Keratinocyte (primary cell): ENCODE measurements around the gene PARD6B. TPM values are rescaled to one million over a fixed set of nuclear protein-coding genes. Genes with fewer than 3 reads are reported as not detected.

ENCODE experiments used
- DNase-seq: peaks from one replicate; pipeline ENCODE4 v3.0.0-alpha.2; 2011; ENCODE audit warnings: low read depth, missing footprints, low spot score
- FAIRE-seq: peaks from 2 replicates; lab custom pipeline; 2011; peaks lifted over from hg19 to GRCh38; lab: Jason Lieb, UNC
- H2AFZ ChIP-seq: 2 replicates; pipeline ENCODE4 v1.6.0; 2012; ENCODE audit warnings: low read length, control low read depth, inconsistent platforms; ENCODE audit not compliant: control insufficient read depth
- H3K27ac ChIP-seq: 2 replicates; pipeline ENCODE4 v1.5.1; 2011; ENCODE audit warnings: low read length; ENCODE audit not compliant: control insufficient read depth, insufficient read depth
- H3K27me3 ChIP-seq: 3 replicates; pipeline ENCODE4 v1.6.0; 2011; ENCODE audit warnings: low read length; ENCODE audit not compliant: control insufficient read depth, insufficient read depth; ENCODE audit errors: extremely low read depth
- H3K36me3 ChIP-seq, 2 experiments: 2 replicates in 1 of 2; 3 replicates in 1 of 2; pipeline ENCODE4 v1.5.1; 2011; ENCODE audit warnings: low read length in 2 of 2, mild to moderate bottlenecking in 1 of 2; ENCODE audit not compliant: control insufficient read depth in 2 of 2, insufficient read depth in 2 of 2; ENCODE audit errors: extremely low read depth in 1 of 2
- H3K4me1 ChIP-seq: 3 replicates; pipeline ENCODE4 v1.5.1; 2011; ENCODE audit warnings: low read length; ENCODE audit not compliant: control insufficient read depth, insufficient read depth; ENCODE audit errors: extremely low read depth
- H3K4me2 ChIP-seq: 3 replicates; pipeline ENCODE4 v1.6.0; 2011; ENCODE audit warnings: low read depth, low read length; ENCODE audit not compliant: control insufficient read depth, insufficient read depth; ENCODE audit errors: extremely low read depth
- H3K4me3 ChIP-seq, 3 experiments: fragments of 200-600 bp in 1 of 3; sonication (generic) in 1 of 3; 2 replicates in 2 of 3; 3 replicates in 1 of 3; pipeline ENCODE4 v1.5.1; 2011 to 2016; ENCODE audit warnings: low read length in 3 of 3, mild to moderate bottlenecking in 3 of 3, control low read depth in 2 of 3, inconsistent platforms in 1 of 3, low read depth in 1 of 3, mixed read lengths in 1 of 3, mixed run types in 1 of 3, moderate library complexity in 1 of 3; ENCODE audit not compliant: control insufficient read depth in 2 of 3, insufficient read depth in 2 of 3; ENCODE audit errors: extremely low read depth in 1 of 3
- H3K79me2 ChIP-seq: 2 replicates; pipeline ENCODE4 v1.6.0; 2012; ENCODE audit warnings: low read length; ENCODE audit not compliant: control insufficient read depth, insufficient read depth
- H3K9ac ChIP-seq: 3 replicates; pipeline ENCODE4 v1.6.0; 2011; ENCODE audit warnings: low read length; ENCODE audit not compliant: control insufficient read depth, insufficient read depth; ENCODE audit errors: extremely low read depth
- H3K9me1 ChIP-seq: 3 replicates; pipeline ENCODE4 v1.6.0; 2011; ENCODE audit warnings: low read length; ENCODE audit not compliant: control insufficient read depth, insufficient read depth; ENCODE audit errors: extremely low read depth
- H3K9me3 ChIP-seq: 2 replicates; pipeline ENCODE4 v1.5.1; 2012; ENCODE audit warnings: low read depth, low read length; ENCODE audit not compliant: control insufficient read depth
- H4K20me1 ChIP-seq: 3 replicates; pipeline ENCODE4 v1.6.0; 2011; ENCODE audit warnings: low read length; ENCODE audit not compliant: control insufficient read depth, insufficient read depth; ENCODE audit errors: extremely low read depth
- CTCF ChIP-seq, 3 experiments: IDR thresholded peaks in 1 of 3; conservative IDR thresholded peaks in 1 of 3; optimal IDR thresholded peaks in 1 of 3; 2 replicates in 2 of 3; 3 replicates in 1 of 3; pipeline versions ENCODE3 to v1.5.1; 2011; ENCODE audit warnings: low read length in 3 of 3, mild to moderate bottlenecking in 3 of 3, moderate library complexity in 2 of 3, control low read depth in 1 of 3, inconsistent platforms in 1 of 3; ENCODE audit not compliant: insufficient read depth in 2 of 3; ENCODE audit errors: extremely low read depth in 1 of 3
- EZH2 ChIP-seq: IDR thresholded peaks from one replicate; pipeline ENCODE4 v1.6.1; 2012; ENCODE audit warnings: inconsistent platforms, mild to moderate bottlenecking, low read length, moderate library complexity
- dilution Hi-C: fragments of 300-500 bp; cut with MboI; formaldehyde crosslinking; loops from one replicate; pipeline ENCODE4 v1.7.0; 2020; ENCODE audit warnings: low sequenced_read_pairs; ENCODE audit not compliant: extremely low pct_ligation_motif_present
- polyA plus RNA-seq, 5 experiments: library from polyadenylated mRNA; depleted of rRNA in 3 of 5; stranded (reverse) in 3 of 5; stranded (forward) in 1 of 5; unstranded in 1 of 5; fragments of >200 nt; gene quantifications; 1 replicate in 1 of 5; 2 replicates in 3 of 5; 3 replicates in 1 of 5; pipeline versions ENCODE4 v1.2.1 to v1.2.3, GENCODE V29; 2011 to 2012; ENCODE audit warnings: missing spikeins in 2 of 5, low read depth in 1 of 5, low replicate concordance in 1 of 5

Gene PARD6B
- polyA plus RNA-seq, 1 donor (not counting 4 experiments of a cell fraction or from before 2014, with no cell fraction given): 2.0 TPM

- no peak overlapping the region for H3K27ac ChIP-seq
- no peaks in the 10 kb centered on the region for H3K79me2 ChIP-seq
- H2AFZ ChIP-seq: no peak overlapping the region
- H3K36me3 ChIP-seq: no peaks in the 10 kb centered on the region
- FAIRE-seq (no peak), DNase-seq (no peak)
- H3K9me1 ChIP-seq: no peaks in the 10 kb centered on the region
- H4K20me1 ChIP-seq: no peaks in the 10 kb centered on the region
- no peak overlapping the region for H3K4me2 ChIP-seq
- TF ChIP-seq EZH2 (no peak), CTCF (optimal IDR thresholded peaks at IDR 0.05 in 1 of 3, IDR thresholded peaks at IDR 0.05 in 1 of 3, conservative IDR thresholded peaks at IDR 0.05 in 1 of 3; ENCODE audit: extremely low read depth in 1 of 3, insufficient read depth in 2 of 3, low read length in 3 of 3) (no peak)
- dilution Hi-C loops: no loop called here
- H3K9ac ChIP-seq: no peak overlapping the region
- no peak overlapping the region for H3K4me3 ChIP-seq
- no peaks in the 10 kb centered on the region for H3K4me1 ChIP-seq
- no peaks in the 10 kb centered on the region for H3K9me3 ChIP-seq
- peaks cover 3% of the 10 kb centered on the region for H3K27me3 ChIP-seq
These were observed 26.9 kb upstream of the PARD6B start for GRCh38 chr20:50704514-50704913.

DNA sequence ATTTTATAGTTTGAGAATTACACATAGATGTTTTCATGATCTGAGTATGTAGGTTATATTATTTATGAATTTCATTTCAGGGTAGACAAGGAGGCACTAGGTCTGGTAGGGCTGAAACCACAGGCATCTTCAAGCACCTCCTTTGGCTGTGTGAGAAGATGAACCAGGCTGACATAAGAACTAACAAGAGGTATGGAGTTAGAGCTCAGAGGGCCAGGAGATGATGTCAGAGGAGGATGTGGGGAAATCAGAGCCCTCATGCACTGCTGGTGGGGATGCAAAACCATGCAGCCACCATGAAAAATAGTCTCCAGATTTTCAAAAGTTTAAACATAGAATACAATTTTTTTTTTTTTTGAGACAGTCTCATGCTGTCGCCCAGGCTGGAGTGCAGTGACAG lies 26.4 kb upstream of the PARD6B start:
- H3K9me1 ChIP-seq: no peaks in the 10 kb centered on the region
- H3K27ac ChIP-seq: no peak overlapping the region
- dilution Hi-C loops: no loop called here
- no peaks in the 10 kb centered on the region for H4K20me1 ChIP-seq
- H3K4me3 ChIP-seq: no peak overlapping the region
- H3K4me1 ChIP-seq: no peaks in the 10 kb centered on the region
- H3K36me3 ChIP-seq: no peaks in the 10 kb centered on the region
- H3K9ac ChIP-seq: no peak overlapping the region
- FAIRE-seq (no peak), DNase-seq (no peak)
- H3K27me3 ChIP-seq: peaks cover 3% of the 10 kb centered on the region
- TF ChIP-seq CTCF (optimal IDR thresholded peaks at IDR 0.05 in 1 of 3, IDR thresholded peaks at IDR 0.05 in 1 of 3, conservative IDR thresholded peaks at IDR 0.05 in 1 of 3; ENCODE audit: extremely low read depth in 1 of 3, insufficient read depth in 2 of 3, low read length in 3 of 3): no peak
- TF ChIP-seq EZH2: no peak
- no peak overlapping the region for H3K4me2 ChIP-seq
- H3K79me2 ChIP-seq: no peaks in the 10 kb centered on the region
- H3K9me3 ChIP-seq: no peaks in the 10 kb centered on the region
- no peak overlapping the region for H2AFZ ChIP-seq
